Smooth muscle cell (in vitro differentiated cells): ENCODE results near the gene COQ10B. TPM values are rescaled to one million over a fixed set of nuclear protein-coding genes. Genes with fewer than 3 reads are reported as not detected.
"Not testable (repeated sequence)": the region's sequence is repeated elsewhere in the genome, so short reads cannot be mapped to it uniquely, and the experiment has no call there.

Source experiments
- DNase-seq: peaks from one replicate; lab custom pipeline; 2025; ENCODE audit not compliant: unreplicated experiment; lab: John Stamatoyannopoulos, UW
- H2AFZ ChIP-seq: fragments of 200-600 bp; sonication (generic); 2 replicates; pipeline ENCODE4 v1.6.0; 2016; ENCODE audit warnings: antibody characterized with exemption, low read depth, mild to moderate bottlenecking
- H3F3A ChIP-seq: fragments of 200-600 bp; sonication (generic); 2 replicates; pipeline ENCODE4 v1.6.0; 2017; ENCODE audit warnings: antibody characterized with exemption, low read depth
- H3K27ac ChIP-seq: fragments of 200-600 bp; sonication (generic); 2 replicates; pipeline ENCODE4 v1.5.1; 2016; ENCODE audit warnings: low read depth, mild to moderate bottlenecking
- H3K27me3 ChIP-seq: fragments of 200-600 bp; sonication (generic); 2 replicates; pipeline ENCODE4 v1.6.1; 2016; ENCODE audit warnings: low read depth, mild to moderate bottlenecking
- H3K36me3 ChIP-seq: fragments of 200-600 bp; sonication (generic); 2 replicates; pipeline ENCODE4 v1.5.1; 2016; ENCODE audit warnings: low read depth
- H3K4me1 ChIP-seq: fragments of 200-600 bp; sonication (generic); 2 replicates; pipeline ENCODE4 v1.5.1; 2016; ENCODE audit warnings: low read depth
- H3K4me2 ChIP-seq: fragments of 200-600 bp; sonication (generic); 2 replicates; pipeline ENCODE4 v1.6.0; 2016; ENCODE audit warnings: mild to moderate bottlenecking
- H3K4me3 ChIP-seq: fragments of 200-600 bp; sonication (generic); 2 replicates; pipeline ENCODE4 v1.5.1; 2016; ENCODE audit warnings: mild to moderate bottlenecking
- H3K79me2 ChIP-seq: fragments of 200-600 bp; sonication (generic); 2 replicates; pipeline ENCODE4 v1.6.0; 2016; ENCODE audit warnings: low read depth, mild to moderate bottlenecking
- H3K9ac ChIP-seq: fragments of 200-600 bp; sonication (generic); 2 replicates; pipeline ENCODE4 v1.6.0; 2016; ENCODE audit warnings: low read depth
- H3K9me3 ChIP-seq: fragments of 200-600 bp; sonication (generic); replicated peaks from 2 replicates; pipeline ENCODE4 v1.5.1; 2016; ENCODE audit warnings: low read depth
- H4K20me1 ChIP-seq: fragments of 200-600 bp; sonication (generic); 2 replicates; pipeline ENCODE4 v1.6.0; 2016; ENCODE audit warnings: low read depth
- WGBS: methylation state at CpG from one replicate; pipeline ENCODE4 v1.1.7; 2016; ENCODE audit warnings: low lambda C conversion rate; 5-methylcytosine and 5-hydroxymethylcytosine counted together
- polyA plus RNA-seq: library from polyadenylated mRNA; unstranded; fragments of >200 nt; fragmentation: Nextera tagmentation; extraction: Ambion mirVana; gene quantifications from 2 replicates; pipeline ENCODE4 v1.2.1, GENCODE V29; 2016
- total RNA-seq: library from RNA; depleted of rRNA; stranded (reverse); fragments of >200 nt; gene quantifications from 2 replicates; pipeline ENCODE4 v1.2.3, GENCODE V29; 2014
- TF ChIP-seq, protein P1 (sequence below): fragments of 200-600 bp; sonication (generic); IDR thresholded peaks from 2 replicates; pipeline ENCODE4 v1.5.1; 2017; ENCODE audit warnings: borderline replicate concordance, mild to moderate bottlenecking, antibody characterized with exemption; ENCODE audit not compliant: insufficient read depth, poor library complexity, severe bottlenecking

Gene COQ10B
- total and polyA plus RNA-seq, 2 experiments from 2014 or later: 50.6 to 61.5 TPM

DNA sequence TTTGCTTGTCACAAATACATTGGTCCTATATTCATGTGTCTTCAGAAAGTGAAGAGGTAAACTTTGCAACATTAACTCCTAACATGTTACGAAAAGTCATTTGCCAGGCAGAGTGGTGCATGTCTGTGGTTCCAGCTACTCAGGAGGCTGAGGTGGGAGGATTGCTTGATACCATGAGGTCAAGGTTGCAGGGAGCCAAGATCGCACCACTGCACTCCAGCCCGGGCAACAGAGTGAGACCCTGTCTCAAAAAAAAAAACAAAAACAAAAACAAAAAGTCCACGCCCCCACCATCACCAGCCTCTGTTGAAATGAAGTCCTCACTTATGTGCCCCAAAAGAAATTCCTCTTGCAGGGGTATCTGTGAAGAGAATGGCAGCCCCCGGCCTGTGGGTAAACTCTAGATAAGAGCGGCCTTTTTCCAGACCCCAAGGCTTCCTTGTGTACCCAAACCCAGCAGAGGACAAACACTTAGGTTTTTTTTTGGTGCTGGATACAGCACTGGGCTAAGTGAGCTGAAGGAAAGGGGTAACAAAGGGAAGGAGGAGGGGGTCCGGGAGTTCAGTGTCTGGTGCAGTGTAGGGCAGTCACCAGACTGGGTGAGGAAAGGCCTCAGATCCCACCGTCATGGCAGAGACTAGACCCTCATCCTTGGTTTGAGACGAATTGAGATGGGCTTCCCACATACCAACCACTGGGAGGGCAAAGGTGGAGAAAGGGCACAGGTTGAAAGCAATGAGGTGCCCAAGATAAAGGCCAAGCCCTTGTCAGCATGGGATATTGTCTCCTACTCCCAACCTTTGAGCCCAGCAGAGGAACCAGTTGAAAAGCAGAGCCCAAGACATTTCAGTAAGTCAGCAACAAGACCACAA is 27.0 kb downstream of the COQ10B start:
- Histone ChIP-seq H2AFZ (no peak overlapping the region), H3K4me1 (no peaks in the 10 kb centered on the region), H4K20me1 (peaks cover 5% of the 10 kb centered on the region), H3K9ac (no peak overlapping the region), H3K79me2 (no peaks in the 10 kb centered on the region), H3K27me3 (no peaks in the 10 kb centered on the region), H3K4me2 (no peak overlapping the region), H3K36me3 (peaks cover 11% of the 10 kb centered on the region), H3K4me3 (no peak overlapping the region), H3K9me3 (no peaks in the 10 kb centered on the region), H3F3A (peaks cover 9% of the 10 kb centered on the region), H3K27ac (no peak overlapping the region)
- TF ChIP-seq, protein P1, sequence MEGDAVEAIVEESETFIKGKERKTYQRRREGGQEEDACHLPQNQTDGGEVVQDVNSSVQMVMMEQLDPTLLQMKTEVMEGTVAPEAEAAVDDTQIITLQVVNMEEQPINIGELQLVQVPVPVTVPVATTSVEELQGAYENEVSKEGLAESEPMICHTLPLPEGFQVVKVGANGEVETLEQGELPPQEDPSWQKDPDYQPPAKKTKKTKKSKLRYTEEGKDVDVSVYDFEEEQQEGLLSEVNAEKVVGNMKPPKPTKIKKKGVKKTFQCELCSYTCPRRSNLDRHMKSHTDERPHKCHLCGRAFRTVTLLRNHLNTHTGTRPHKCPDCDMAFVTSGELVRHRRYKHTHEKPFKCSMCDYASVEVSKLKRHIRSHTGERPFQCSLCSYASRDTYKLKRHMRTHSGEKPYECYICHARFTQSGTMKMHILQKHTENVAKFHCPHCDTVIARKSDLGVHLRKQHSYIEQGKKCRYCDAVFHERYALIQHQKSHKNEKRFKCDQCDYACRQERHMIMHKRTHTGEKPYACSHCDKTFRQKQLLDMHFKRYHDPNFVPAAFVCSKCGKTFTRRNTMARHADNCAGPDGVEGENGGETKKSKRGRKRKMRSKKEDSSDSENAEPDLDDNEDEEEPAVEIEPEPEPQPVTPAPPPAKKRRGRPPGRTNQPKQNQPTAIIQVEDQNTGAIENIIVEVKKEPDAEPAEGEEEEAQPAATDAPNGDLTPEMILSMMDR: no peak
- 96% methylated on average over 9 of the region's 9 CpGs for WGBS
- no peak for DNase-seq

DNA sequence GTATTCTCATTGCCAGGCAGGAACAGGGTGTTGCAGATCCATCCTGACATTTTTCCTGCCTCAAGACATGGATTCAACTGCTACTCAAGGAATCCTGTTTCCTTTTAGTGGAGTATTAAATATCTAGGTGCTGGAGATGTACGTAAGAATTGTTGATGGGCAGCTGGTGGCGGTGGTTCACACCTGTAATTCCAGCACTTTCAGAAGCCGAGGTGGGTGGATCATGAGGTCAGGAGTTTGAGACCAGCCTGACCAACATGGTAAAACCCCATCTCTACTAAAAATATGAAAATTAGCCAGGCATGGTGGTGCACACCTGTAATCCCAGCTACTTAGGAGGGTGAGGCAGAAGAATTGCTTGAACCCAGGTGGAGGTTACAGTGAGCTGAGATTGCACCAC is 30.9 kb downstream of the COQ10B start:
- H3K9me3 ChIP-seq, H3K4me2 ChIP-seq, H3K27me3 ChIP-seq, H3K4me3 ChIP-seq, H3K9ac ChIP-seq, H3K79me2 ChIP-seq, H3K27ac ChIP-seq, H4K20me1 ChIP-seq, DNase-seq, H3K4me1 ChIP-seq, H2AFZ ChIP-seq: not testable (repeated sequence)
- WGBS: 95% methylated on average over 3 of the region's 3 CpGs
- Histone ChIP-seq H3K36me3 (peaks cover 16% of the 10 kb centered on the region), H3F3A (peaks cover 21% of the 10 kb centered on the region)

DNA sequence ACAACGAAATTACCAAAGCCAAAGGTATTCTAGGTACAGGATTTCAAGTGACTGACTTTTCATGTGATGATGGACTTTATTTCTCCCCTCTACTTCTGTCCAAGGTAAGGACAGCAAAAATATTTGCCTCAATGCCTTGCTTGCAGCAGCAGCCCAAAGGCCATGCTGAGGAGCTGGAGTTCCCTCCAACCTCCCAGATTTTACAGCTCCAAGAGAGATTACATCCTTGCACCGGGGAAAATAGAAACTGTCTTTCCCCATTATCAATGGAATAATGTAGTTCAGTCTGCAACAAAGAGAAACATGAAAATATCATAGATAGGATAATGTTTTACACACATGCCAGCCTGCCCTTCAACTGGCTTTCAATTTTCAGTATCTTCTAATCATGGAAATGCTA is 32.8 kb downstream of the COQ10B start:
- Histone ChIP-seq H3K36me3 (peaks cover 17% of the 10 kb centered on the region), H3K27me3 (no peaks in the 10 kb centered on the region), H3K9ac (no peak overlapping the region), H4K20me1 (peaks cover 18% of the 10 kb centered on the region), H3K4me1 (no peaks in the 10 kb centered on the region), H3K79me2 (peaks cover 13% of the 10 kb centered on the region), H3F3A (peaks cover 17% of the 10 kb centered on the region), H3K27ac (no peak overlapping the region), H3K9me3 (no peaks in the 10 kb centered on the region), H3K4me2 (no peak overlapping the region), H3K4me3 (no peak overlapping the region), H2AFZ (no peak overlapping the region)
- WGBS: 99% methylated on average over 2 of the region's 2 CpGs
- TF ChIP-seq, protein P1: no peak
- DNase-seq: no peak

DNA sequence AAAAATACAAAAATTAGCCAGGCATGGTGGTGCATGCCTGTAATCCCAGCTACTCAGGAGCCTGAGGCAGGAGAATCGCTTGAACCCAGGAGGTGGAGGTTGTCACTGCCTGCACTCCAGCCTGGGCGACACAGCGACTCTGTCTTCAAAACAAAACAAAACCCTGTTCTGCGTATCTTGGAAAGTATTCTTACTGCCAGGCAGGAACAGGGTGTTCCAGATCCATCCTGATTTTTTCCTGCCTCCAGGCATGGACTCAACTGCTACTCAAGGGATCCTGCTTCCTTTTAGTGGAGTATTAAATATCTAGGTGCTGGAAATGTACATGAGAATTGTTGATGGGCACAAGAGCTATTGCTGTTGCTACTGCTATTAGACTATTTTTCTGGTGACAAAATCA is 34.0 kb downstream of the COQ10B start:
- WGBS: 96% methylated on average over 4 of the region's 4 CpGs
- Histone ChIP-seq H3K9ac (no peak overlapping the region), H3K4me2 (no peak overlapping the region), H3K4me3 (no peak overlapping the region), H3K4me1 (no peaks in the 10 kb centered on the region), H3F3A (peaks cover 17% of the 10 kb centered on the region), H3K79me2 (peaks cover 15% of the 10 kb centered on the region), H4K20me1 (peaks cover 30% of the 10 kb centered on the region), H3K27me3 (no peaks in the 10 kb centered on the region), H3K9me3 (no peaks in the 10 kb centered on the region), H2AFZ (no peak overlapping the region), H3K36me3 (peaks cover 17% of the 10 kb centered on the region), H3K27ac (no peak overlapping the region)
- TF ChIP-seq, protein P1: no peak
- DNase-seq: no peak
